Measurements from ENCODE around the gene ANTXR1. TPM values are rescaled to one million over a fixed set of nuclear protein-coding genes. Genes with fewer than 3 reads are reported as not detected.
"Not testable (repeated sequence)": the region's sequence is repeated elsewhere in the genome, so short reads cannot be mapped to it uniquely, and the experiment has no call there.

The ANTXR1 gene
- total RNA-seq, 1 experiment from 2014 or later: 25.7 TPM

GRCh38 chr2:69227716-69228115 is 214.7 kb downstream of the ANTXR1 start:
- Histone ChIP-seq H3K27me3 (ENCODE audit: insufficient read depth, low read length) (no peaks in the 10 kb centered on the region), H3K4me3 (replicated peaks in 1 of 2; ENCODE audit: low read depth in 1 of 2, low read length in 2 of 2) (no peak overlapping the region), H3K36me3 (ENCODE audit: control insufficient read depth in 1 of 2, insufficient read depth in 2 of 2, low read length in 2 of 2) (no peaks in the 10 kb centered on the region), H2AFZ (ENCODE audit: low read depth, low read length, poor library complexity, severe bottlenecking) (no peak overlapping the region), H3K79me2 (ENCODE audit: insufficient read depth, low read length) (no peaks in the 10 kb centered on the region), H3K9me3 (ENCODE audit: control insufficient read depth in 1 of 2, insufficient read depth in 1 of 2, low read depth in 1 of 2, low read length in 2 of 2) (no peaks in the 10 kb centered on the region), H3K9me2 (ENCODE audit: insufficient read depth) (no peaks in the 10 kb centered on the region), H3K4me1 (ENCODE audit: control insufficient read depth in 1 of 2, insufficient read depth in 2 of 2, low read length in 2 of 2) (no peaks in the 10 kb centered on the region), H3K27ac (ENCODE audit: low read depth, low read length) (no peak overlapping the region), H3K9ac (ENCODE audit: low read length) (no peak overlapping the region), H4K20me1 (ENCODE audit: insufficient read depth) (no peaks in the 10 kb centered on the region), H3K4me2 (ENCODE audit: low read length) (no peak overlapping the region)
- CTCF ChIA-PET: no interaction called here
- no TSS peak for BruUV-seq (replicated peaks)
- DNase-seq (ENCODE audit: low read depth, low spot score): peak; percentile 7
- RAD21 ChIA-PET (ENCODE audit: low non-redundant PET in 1 of 2, low total read pairs in 2 of 2, uncharacterized antibody in 2 of 2, unreplicated experiment in 2 of 2): no interaction called here
- intact Hi-C loops (cut with micrococcal nuclease): no loop called here
- POLR2A ChIA-PET: no interaction called here
- ATAC-seq: peak; percentile 63
- TF ChIP-seq CBX3 (IDR thresholded peaks at IDR 0.05; ENCODE audit: low read depth): no peak
- no peak for TF ChIP-seq RAD21 (IDR thresholded peaks at IDR 0.05; ENCODE audit: low read depth)
- no peak for TF ChIP-seq FOSL1 (IDR thresholded peaks at IDR 0.05; ENCODE audit: low read depth)
- TF ChIP-seq ZFX (IDR thresholded peaks at IDR 0.05): no peak
- TF ChIP-seq, protein P1, sequence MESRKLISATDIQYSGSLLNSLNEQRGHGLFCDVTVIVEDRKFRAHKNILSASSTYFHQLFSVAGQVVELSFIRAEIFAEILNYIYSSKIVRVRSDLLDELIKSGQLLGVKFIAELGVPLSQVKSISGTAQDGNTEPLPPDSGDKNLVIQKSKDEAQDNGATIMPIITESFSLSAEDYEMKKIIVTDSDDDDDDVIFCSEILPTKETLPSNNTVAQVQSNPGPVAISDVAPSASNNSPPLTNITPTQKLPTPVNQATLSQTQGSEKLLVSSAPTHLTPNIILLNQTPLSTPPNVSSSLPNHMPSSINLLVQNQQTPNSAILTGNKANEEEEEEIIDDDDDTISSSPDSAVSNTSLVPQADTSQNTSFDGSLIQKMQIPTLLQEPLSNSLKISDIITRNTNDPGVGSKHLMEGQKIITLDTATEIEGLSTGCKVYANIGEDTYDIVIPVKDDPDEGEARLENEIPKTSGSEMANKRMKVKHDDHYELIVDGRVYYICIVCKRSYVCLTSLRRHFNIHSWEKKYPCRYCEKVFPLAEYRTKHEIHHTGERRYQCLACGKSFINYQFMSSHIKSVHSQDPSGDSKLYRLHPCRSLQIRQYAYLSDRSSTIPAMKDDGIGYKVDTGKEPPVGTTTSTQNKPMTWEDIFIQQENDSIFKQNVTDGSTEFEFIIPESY (IDR thresholded peaks at IDR 0.05; ENCODE audit: extremely low read depth, insufficient replicate concordance, low read length): no peak
- no peak for TF ChIP-seq TCF7L2 (IDR thresholded peaks at IDR 0.05; ENCODE audit: borderline replicate concordance, extremely low read depth, insufficient read depth, insufficient read length)

GRCh38 chr2:69230946-69231345 is 218.0 kb downstream of the ANTXR1 start:
- ATAC-seq; H3K36me3 ChIP-seq (ENCODE audit: control insufficient read depth in 1 of 2, insufficient read depth in 2 of 2, low read length in 2 of 2); H3K9me2 ChIP-seq (ENCODE audit: insufficient read depth); H3K9me3 ChIP-seq (ENCODE audit: control insufficient read depth in 1 of 2, insufficient read depth in 1 of 2, low read depth in 1 of 2, low read length in 2 of 2); H3K27me3 ChIP-seq (ENCODE audit: insufficient read depth, low read length); CTCF ChIA-PET; H3K4me1 ChIP-seq (ENCODE audit: control insufficient read depth in 1 of 2, insufficient read depth in 2 of 2, low read length in 2 of 2); DNase-seq (ENCODE audit: low read depth, low spot score); BruUV-seq (replicated peaks); H3K9ac ChIP-seq (ENCODE audit: low read length); H2AFZ ChIP-seq (ENCODE audit: low read depth, low read length, poor library complexity, severe bottlenecking); intact Hi-C loops (cut with micrococcal nuclease); POLR2A ChIA-PET; H3K4me3 ChIP-seq (replicated peaks in 1 of 2; ENCODE audit: low read depth in 1 of 2, low read length in 2 of 2); H3K79me2 ChIP-seq (ENCODE audit: insufficient read depth, low read length); H3K4me2 ChIP-seq (ENCODE audit: low read length); RAD21 ChIA-PET (ENCODE audit: low non-redundant PET in 1 of 2, low total read pairs in 2 of 2, uncharacterized antibody in 2 of 2, unreplicated experiment in 2 of 2); H4K20me1 ChIP-seq (ENCODE audit: insufficient read depth); H3K27ac ChIP-seq (ENCODE audit: low read depth, low read length): not testable (repeated sequence)

Data from HCT116 (cell line).